Neural cell (in vitro differentiated cells): ENCODE results near the gene RTN4RL1. TPM values are rescaled to one million over a fixed set of nuclear protein-coding genes. Genes with fewer than 3 reads are reported as not detected.
"Not testable (repeated sequence)": the region's sequence is repeated elsewhere in the genome, so short reads cannot be mapped to it uniquely, and the experiment has no call there.

Experiments
- H2AFZ ChIP-seq: fragments of 200-600, 300-800 bp; sonication (generic), shearing (Covaris generic); 2 replicates; pipeline ENCODE4 v1.6.0; 2014; ENCODE audit warnings: low read depth, mild to moderate bottlenecking, antibody characterized with exemption, low read length, moderate library complexity
- H3F3A ChIP-seq: fragments of 200-600 bp; shearing (Covaris generic); 2 replicates; pipeline ENCODE4 v1.6.1; 2016; ENCODE audit warnings: mild to moderate bottlenecking, moderate library complexity, mixed read lengths, antibody characterized with exemption, low read length; ENCODE audit not compliant: insufficient read depth, poor library complexity, severe bottlenecking
- H3K27ac ChIP-seq: fragments of 200-600, 300-800 bp; sonication (generic), shearing (Covaris generic); 2 replicates; pipeline ENCODE4 v1.5.1; 2014; ENCODE audit warnings: mild to moderate bottlenecking, low read length, moderate library complexity
- H3K27me3 ChIP-seq: fragments of 300-800, 200-600 bp; sonication (generic), shearing (Covaris generic); 2 replicates; pipeline ENCODE4 v1.6.0; 2014; ENCODE audit warnings: mild to moderate bottlenecking, low read depth, low read length, moderate library complexity; ENCODE audit not compliant: insufficient read depth
- H3K36me3 ChIP-seq: fragments of 300-800, 200-600 bp; sonication (generic), shearing (Covaris generic); 2 replicates; pipeline ENCODE4 v1.5.1; 2014; ENCODE audit warnings: mild to moderate bottlenecking, antibody characterized with exemption, low read length, moderate library complexity; ENCODE audit not compliant: insufficient read depth
- H3K4me2 ChIP-seq: fragments of 300-800, 200-600 bp; sonication (generic), shearing (Covaris generic); 2 replicates; pipeline ENCODE4 v1.6.0; 2014; ENCODE audit warnings: mild to moderate bottlenecking, low read length
- H3K4me3 ChIP-seq: fragments of 300-800, 200-600 bp; sonication (generic), shearing (Covaris generic); 2 replicates; pipeline ENCODE4 v1.5.1; 2014; ENCODE audit warnings: mild to moderate bottlenecking, low read length, moderate library complexity
- H3K79me2 ChIP-seq: fragments of 200-600 bp; shearing (Covaris generic); replicated peaks from 2 replicates; pipeline ENCODE4 v1.6.0; 2014; ENCODE audit warnings: mild to moderate bottlenecking, low read length, moderate library complexity; ENCODE audit not compliant: insufficient read depth
- H3K9ac ChIP-seq: fragments of 300-800, 200-600 bp; sonication (generic), shearing (Covaris generic); 2 replicates; pipeline ENCODE4 v1.6.1; 2016; ENCODE audit warnings: mild to moderate bottlenecking, low read length, mixed read lengths
- H3K9me2 ChIP-seq: fragments of 200-600 bp; shearing (Covaris generic); 2 replicates; pipeline ENCODE4 v1.6.1; 2016; ENCODE audit warnings: mild to moderate bottlenecking, low read length, mixed read lengths; ENCODE audit not compliant: insufficient read depth
- H3K9me3 ChIP-seq: fragments of 200-600, 300-800 bp; sonication (generic), shearing (Covaris generic); 2 replicates; pipeline ENCODE4 v1.6.1; 2016; ENCODE audit warnings: mild to moderate bottlenecking, mixed run types, low read length, moderate library complexity, mixed read lengths
- H4K20me1 ChIP-seq: fragments of 200-600 bp; shearing (Covaris generic); 2 replicates; pipeline ENCODE4 v1.6.1; 2016; ENCODE audit warnings: mild to moderate bottlenecking, mixed run types; ENCODE audit not compliant: insufficient read depth
- CTCF ChIP-seq: fragments of 450-650 bp; IDR thresholded peaks from 2 replicates; pipeline ENCODE4 v1.5.1; 2014; ENCODE audit warnings: antibody characterized with exemption, mild to moderate bottlenecking, moderate library complexity; ENCODE audit not compliant: poor library complexity, severe bottlenecking
- EP300 ChIP-seq: fragments of 450-650 bp; conservative IDR thresholded peaks from 2 replicates; pipeline ENCODE4 v1.6.1; 2014; ENCODE audit warnings: antibody characterized with exemption, mild to moderate bottlenecking, moderate library complexity; ENCODE audit not compliant: poor library complexity, severe bottlenecking
- EZH2 ChIP-seq: fragments of 200-600, 300-800 bp; shearing (Covaris generic), sonication (generic); IDR thresholded peaks from 2 replicates; pipeline ENCODE4 v1.6.1; 2014; ENCODE audit warnings: antibody characterized with exemption, low read length, borderline replicate concordance, mild to moderate bottlenecking; ENCODE audit not compliant: insufficient read depth, poor library complexity, severe bottlenecking
- MXI1 ChIP-seq: fragments of 450-650 bp; conservative IDR thresholded peaks from 2 replicates; pipeline ENCODE4 v1.6.1; 2014; ENCODE audit warnings: antibody characterized with exemption, mild to moderate bottlenecking; ENCODE audit not compliant: poor library complexity, severe bottlenecking
- POLR2AphosphoS5 ChIP-seq: IDR thresholded peaks from 2 replicates; pipeline ENCODE4 v1.6.1; 2012
- RAD21 ChIP-seq: fragments of 450-650 bp; conservative IDR thresholded peaks from 2 replicates; pipeline ENCODE4 v1.6.1; 2014; ENCODE audit warnings: antibody characterized with exemption, mild to moderate bottlenecking, moderate library complexity
- REST ChIP-seq: IDR thresholded peaks from 2 replicates; pipeline ENCODE4 v1.6.1; 2012; ENCODE audit warnings: borderline replicate concordance
- SMC3 ChIP-seq: fragments of 450-650 bp; conservative IDR thresholded peaks from 2 replicates; pipeline ENCODE4 v1.6.1; 2014; ENCODE audit warnings: antibody characterized with exemption, mild to moderate bottlenecking, moderate library complexity; ENCODE audit not compliant: poor library complexity
- TAF1 ChIP-seq: IDR thresholded peaks from 2 replicates; pipeline ENCODE4 v1.6.1; 2012; ENCODE audit warnings: low read depth
- polyA plus RNA-seq: library from polyadenylated mRNA; depleted of rRNA; stranded (reverse); fragments of >200 nt; gene quantifications from 2 replicates; pipeline ENCODE4 v1.2.3, GENCODE V29; 2014

Gene RTN4RL1
- polyA plus RNA-seq, 1 donor from 2014 or later = 8.1 TPM

- H3F3A ChIP-seq = no peaks in the 10 kb centered on the region
- H4K20me1 ChIP-seq = no peaks in the 10 kb centered on the region
- no peaks in the 10 kb centered on the region for H3K27me3 ChIP-seq
- H3K9me3 ChIP-seq = no peaks in the 10 kb centered on the region
- no peak overlapping the region for H3K4me2 ChIP-seq
- no peak overlapping the region for H3K27ac ChIP-seq
- H3K9ac ChIP-seq = no peak overlapping the region
- no peaks in the 10 kb centered on the region for H3K36me3 ChIP-seq
- no peak overlapping the region for H2AFZ ChIP-seq
- H3K4me3 ChIP-seq = no peak overlapping the region
- H3K79me2 ChIP-seq = no peaks in the 10 kb centered on the region
- TF ChIP-seq CTCF = no peak
- TF ChIP-seq POLR2AphosphoS5 = no peak
- no peak for TF ChIP-seq RAD21
- TF ChIP-seq MXI1 = no peak
- TF ChIP-seq REST = no peak
- no peak for TF ChIP-seq EZH2
- TF ChIP-seq TAF1 = no peak
- no peak for TF ChIP-seq EP300
- TF ChIP-seq SMC3 = no peak
- H3K9me2 ChIP-seq = no peaks in the 10 kb centered on the region
Observed at GRCh38 chr17:1897105-1897656, 128.0 kb downstream of the RTN4RL1 start.

GRCh38 chr17:1896243-1897104 lies 128.7 kb downstream of the RTN4RL1 start:
- no peak overlapping the region for H3K27ac ChIP-seq
- no peak overlapping the region for H3K9ac ChIP-seq
- H2AFZ ChIP-seq = no peak overlapping the region
- no peaks in the 10 kb centered on the region for H3F3A ChIP-seq
- H3K9me2 ChIP-seq = no peaks in the 10 kb centered on the region
- H4K20me1 ChIP-seq = no peaks in the 10 kb centered on the region
- H3K4me2 ChIP-seq = no peak overlapping the region
- TF ChIP-seq SMC3 = no peak
- TF ChIP-seq POLR2AphosphoS5 = no peak
- no peak for TF ChIP-seq REST
- TF ChIP-seq CTCF = no peak
- TF ChIP-seq TAF1 = no peak
- TF ChIP-seq RAD21 = no peak
- no peak for TF ChIP-seq EZH2
- TF ChIP-seq EP300 = no peak
- TF ChIP-seq MXI1 = no peak
- H3K27me3 ChIP-seq = no peaks in the 10 kb centered on the region
- H3K9me3 ChIP-seq = no peaks in the 10 kb centered on the region
- H3K4me3 ChIP-seq = no peak overlapping the region
- no peaks in the 10 kb centered on the region for H3K79me2 ChIP-seq
- H3K36me3 ChIP-seq = no peaks in the 10 kb centered on the region

GRCh38 chr17:1895479-1895878 lies 129.7 kb downstream of the RTN4RL1 start:
- H3K79me2 ChIP-seq, H3K4me3 ChIP-seq, H3K9me3 ChIP-seq, H3K36me3 ChIP-seq, H3K27ac ChIP-seq, H3K4me2 ChIP-seq, H3F3A ChIP-seq, H2AFZ ChIP-seq, H3K9ac ChIP-seq, H4K20me1 ChIP-seq, H3K27me3 ChIP-seq, H3K9me2 ChIP-seq: not testable (repeated sequence)
